Measurements from ENCODE around the gene LMOD2. TPM values are rescaled to one million over a fixed set of nuclear protein-coding genes. Genes with fewer than 3 reads are reported as not detected.

The LMOD2 gene
- total RNA-seq, 2 experiments from 2014 or later = not detected

GRCh38 chr7:123680580-123680979 is 24.9 kb downstream of the LMOD2 start:
- Mint-ChIP-seq H3K4me3 (no peak overlapping the region), H3K4me1 (ENCODE audit: low read depth) (no peaks in the 10 kb centered on the region), H3K27ac (no peak overlapping the region), H3K27me3 (no peaks in the 10 kb centered on the region), H3K9me3 (no peaks in the 10 kb centered on the region), H3K36me3 (ENCODE audit: low read depth) (peaks cover 37% of the 10 kb centered on the region)
- ChIA-PET CTCF (no interaction called here), POLR2A (no interaction called here)
- no peaks in the 10 kb centered on the region for H3K4me1 ChIP-seq (ENCODE audit: insufficient read depth, low read length)
- no peaks in the 10 kb centered on the region for H3K9me3 ChIP-seq (ENCODE audit: control insufficient read depth in 1 of 2, insufficient read depth in 1 of 2, low read length in 2 of 2)
- peaks cover 40% of the 10 kb centered on the region for H3K36me3 ChIP-seq (ENCODE audit: insufficient read depth, low read length)
- H3K27me3 ChIP-seq (ENCODE audit: control insufficient read depth in 1 of 2, insufficient read depth in 2 of 2, low read length in 2 of 2) = no peaks in the 10 kb centered on the region
- DNase-seq (no peak), ATAC-seq (ENCODE audit: poor library complexity) (no peak)
- H3K27ac ChIP-seq (ENCODE audit: low read depth in 1 of 2, low read length in 2 of 2) = no peak overlapping the region
- intact Hi-C loops (cut with DNase I, micrococcal nuclease) = loop anchor here in 1 of 2 experiments (5.0 kb wide), 1 partner anchor 1177 kb away; no protein-coding TSS in a partner anchor
- no peak for TF ChIP-seq CTCF (IDR thresholded peaks at IDR 0.05)
- H3K4me3 ChIP-seq (ENCODE audit: low read length) = no peak overlapping the region

GRCh38 chr7:123681561-123681960 is 25.9 kb downstream of the LMOD2 start:
- intact Hi-C loops (cut with DNase I, micrococcal nuclease) = loop anchor here in 1 of 2 experiments (5.0 kb wide), 1 partner anchor 1176 kb away; no protein-coding TSS in a partner anchor
- TF ChIP-seq CTCF (IDR thresholded peaks at IDR 0.05) = no peak
- H3K4me3 ChIP-seq (ENCODE audit: low read length) = no peak overlapping the region
- H3K9me3 ChIP-seq (ENCODE audit: control insufficient read depth in 1 of 2, insufficient read depth in 1 of 2, low read length in 2 of 2) = no peaks in the 10 kb centered on the region
- no peak overlapping the region for H3K27ac ChIP-seq (ENCODE audit: low read depth in 1 of 2, low read length in 2 of 2)
- peaks cover 41% of the 10 kb centered on the region for H3K36me3 Mint-ChIP-seq (ENCODE audit: low read depth)
- H3K36me3 ChIP-seq (ENCODE audit: insufficient read depth, low read length) = peaks cover 40% of the 10 kb centered on the region
- POLR2A ChIA-PET = no interaction called here
- H3K27me3 Mint-ChIP-seq = no peaks in the 10 kb centered on the region
- CTCF ChIA-PET = interaction anchor here (1.0 kb wide), 1 partner anchor 20 kb away, joined by 3 read pairs; no protein-coding TSS in a partner anchor
- DNase-seq = no peak
- no peaks in the 10 kb centered on the region for H3K4me1 ChIP-seq (ENCODE audit: insufficient read depth, low read length)
- H3K27ac Mint-ChIP-seq = no peak overlapping the region
- H3K9me3 Mint-ChIP-seq = no peaks in the 10 kb centered on the region
- no peak overlapping the region for H3K4me3 Mint-ChIP-seq
- no peaks in the 10 kb centered on the region for H3K4me1 Mint-ChIP-seq (ENCODE audit: low read depth)
- no peak for ATAC-seq (ENCODE audit: poor library complexity)
- no peaks in the 10 kb centered on the region for H3K27me3 ChIP-seq (ENCODE audit: control insufficient read depth in 1 of 2, insufficient read depth in 2 of 2, low read length in 2 of 2)

GRCh38 chr7:123682690-123683089 is 27.0 kb downstream of the LMOD2 start:
- H3K27me3 ChIP-seq (ENCODE audit: control insufficient read depth in 1 of 2, insufficient read depth in 2 of 2, low read length in 2 of 2) = no peaks in the 10 kb centered on the region
- H3K9me3 ChIP-seq (ENCODE audit: control insufficient read depth in 1 of 2, insufficient read depth in 1 of 2, low read length in 2 of 2) = no peaks in the 10 kb centered on the region
- TF ChIP-seq CTCF (IDR thresholded peaks at IDR 0.05) = peak; percentile 68
- no peaks in the 10 kb centered on the region for H3K9me3 Mint-ChIP-seq
- no peaks in the 10 kb centered on the region for H3K4me1 Mint-ChIP-seq (ENCODE audit: low read depth)
- no peak overlapping the region for H3K27ac ChIP-seq (ENCODE audit: low read depth in 1 of 2, low read length in 2 of 2)
- peak in 4 of 14 experiments; percentile 24 to 60 (median 57) for DNase-seq
- H3K27ac Mint-ChIP-seq = no peak overlapping the region
- H3K4me3 Mint-ChIP-seq = no peak overlapping the region
- no peak for ATAC-seq (ENCODE audit: poor library complexity)
- intact Hi-C loops (cut with DNase I, micrococcal nuclease) = loop anchor here (1.0 to 5.0 kb wide), 3 partner anchors 183 to 1175 kb away; no protein-coding TSS in a partner anchor
- no peaks in the 10 kb centered on the region for H3K4me1 ChIP-seq (ENCODE audit: insufficient read depth, low read length)
- no peaks in the 10 kb centered on the region for H3K27me3 Mint-ChIP-seq
- CTCF ChIA-PET = interaction anchor here (0.7 to 1.2 kb wide), 4 partner anchors 12 to 189 kb away, joined by 3 to 6 read pairs (median 4); no protein-coding TSS in a partner anchor
- H3K36me3 ChIP-seq (ENCODE audit: insufficient read depth, low read length) = peaks cover 40% of the 10 kb centered on the region
- H3K4me3 ChIP-seq (ENCODE audit: low read length) = no peak overlapping the region
- peaks cover 52% of the 10 kb centered on the region for H3K36me3 Mint-ChIP-seq (ENCODE audit: low read depth)
- POLR2A ChIA-PET = interaction anchor here (0.7 kb wide), 1 partner anchor 179 kb away, joined by 3 read pairs; no protein-coding TSS in a partner anchor
